GM11168 (cell line): ENCODE measurements around the gene UBL3.

Experiments
- in situ Hi-C: fragments of 300-500 bp; cut with MboI; formaldehyde crosslinking; loops from one replicate; pipeline ENCODE4 v1.12.0; 2022; ENCODE audit warnings: low sequenced_read_pairs; ENCODE audit not compliant: unreplicated experiment

Gene UBL3

GRCh38 chr13:29761815-29762214 is 88.6 kb downstream of the UBL3 start:
- in situ Hi-C loops: no loop called here

- in situ Hi-C loops: no loop called here
Observed at GRCh38 chr13:29761160-29761559, 89.3 kb downstream of the UBL3 start.

GRCh38 chr13:29760544-29760943 is 89.9 kb downstream of the UBL3 start:
- in situ Hi-C loops: no loop called here

GRCh38 chr13:29758531-29759114 is 91.8 kb downstream of the UBL3 start:
- in situ Hi-C loops: no loop called here

GRCh38 chr13:29756506-29756905 is 93.9 kb downstream of the UBL3 start:
- in situ Hi-C loops: no loop called here

GRCh38 chr13:29754473-29754806 is 96.0 kb downstream of the UBL3 start:
- in situ Hi-C loops: no loop called here

- in situ Hi-C loops: no loop called here
Observed at GRCh38 chr13:29753618-29754472, 96.6 kb downstream of the UBL3 start.

- in situ Hi-C loops: no loop called here
Observed at GRCh38 chr13:29752175-29752574, 98.2 kb downstream of the UBL3 start.

GRCh38 chr13:29750183-29750530 is 100.3 kb downstream of the UBL3 start:
- in situ Hi-C loops: no loop called here

GRCh38 chr13:29749401-29750182 is 100.8 kb downstream of the UBL3 start:
- in situ Hi-C loops: no loop called here

GRCh38 chr13:29748097-29748496 is 102.3 kb downstream of the UBL3 start:
- in situ Hi-C loops: no loop called here

GRCh38 chr13:29746148-29746677 is 104.2 kb downstream of the UBL3 start:
- in situ Hi-C loops: no loop called here

- in situ Hi-C loops: no loop called here
Observed at GRCh38 chr13:29745704-29746103, 104.7 kb downstream of the UBL3 start.

GRCh38 chr13:29743201-29743786 is 107.1 kb downstream of the UBL3 start:
- in situ Hi-C loops: no loop called here

GRCh38 chr13:29740961-29741360 is 109.5 kb downstream of the UBL3 start:
- in situ Hi-C loops: no loop called here

- in situ Hi-C loops: no loop called here
Observed at GRCh38 chr13:29737061-29737460, 113.4 kb downstream of the UBL3 start.

GRCh38 chr13:29733147-29733611 is 117.2 kb downstream of the UBL3 start:
- in situ Hi-C loops: no loop called here

- in situ Hi-C loops: no loop called here
Observed at GRCh38 chr13:29730253-29730652, 120.2 kb downstream of the UBL3 start.

GRCh38 chr13:29722415-29722814 is 128.0 kb downstream of the UBL3 start:
- in situ Hi-C loops: no loop called here

- in situ Hi-C loops: no loop called here
Observed at GRCh38 chr13:29721766-29722165, 128.7 kb downstream of the UBL3 start.

GRCh38 chr13:29718694-29719093 is 131.7 kb downstream of the UBL3 start:
- in situ Hi-C loops: no loop called here
